Muscle layer of duodenum (tissue), 2 donors: ENCODE results near the gene RB1.

Experiments
- H3K27ac ChIP-seq: one replicate; pipeline ENCODE4 v1.7.0; 2013; ENCODE audit warnings: mild to moderate bottlenecking, low read length
- H3K27me3 ChIP-seq: one replicate; pipeline ENCODE4 v1.7.0; 2013; ENCODE audit warnings: low read depth, mild to moderate bottlenecking, control low read depth, low read length
- H3K36me3 ChIP-seq, 2 donors: one replicate each; pipeline ENCODE4 v1.7.0; 2013; ENCODE audit warnings: low read length in 2 of 2, control low read depth in 1 of 2, mild to moderate bottlenecking in 1 of 2; ENCODE audit not compliant: insufficient read depth in 2 of 2, control insufficient read depth in 1 of 2
- H3K4me1 ChIP-seq, 2 donors: one replicate each; pipeline ENCODE4 v1.7.0; 2013; ENCODE audit warnings: low read length in 2 of 2, mild to moderate bottlenecking in 2 of 2, control low read depth in 1 of 2, moderate library complexity in 1 of 2; ENCODE audit not compliant: insufficient read depth in 2 of 2, control insufficient read depth in 1 of 2
- H3K4me3 ChIP-seq, 2 donors: one replicate each; pipeline ENCODE4 v1.7.0; 2013; ENCODE audit warnings: low read length in 2 of 2, low read depth in 1 of 2, mild to moderate bottlenecking in 1 of 2
- H3K9me3 ChIP-seq, 2 donors: one replicate each; pipeline ENCODE4 v1.7.0; 2013; ENCODE audit warnings: low read length in 2 of 2, control low read depth in 1 of 2, mild to moderate bottlenecking in 1 of 2; ENCODE audit not compliant: control insufficient read depth in 1 of 2
- donor health status: healthy.

RB1 gene

DNA sequence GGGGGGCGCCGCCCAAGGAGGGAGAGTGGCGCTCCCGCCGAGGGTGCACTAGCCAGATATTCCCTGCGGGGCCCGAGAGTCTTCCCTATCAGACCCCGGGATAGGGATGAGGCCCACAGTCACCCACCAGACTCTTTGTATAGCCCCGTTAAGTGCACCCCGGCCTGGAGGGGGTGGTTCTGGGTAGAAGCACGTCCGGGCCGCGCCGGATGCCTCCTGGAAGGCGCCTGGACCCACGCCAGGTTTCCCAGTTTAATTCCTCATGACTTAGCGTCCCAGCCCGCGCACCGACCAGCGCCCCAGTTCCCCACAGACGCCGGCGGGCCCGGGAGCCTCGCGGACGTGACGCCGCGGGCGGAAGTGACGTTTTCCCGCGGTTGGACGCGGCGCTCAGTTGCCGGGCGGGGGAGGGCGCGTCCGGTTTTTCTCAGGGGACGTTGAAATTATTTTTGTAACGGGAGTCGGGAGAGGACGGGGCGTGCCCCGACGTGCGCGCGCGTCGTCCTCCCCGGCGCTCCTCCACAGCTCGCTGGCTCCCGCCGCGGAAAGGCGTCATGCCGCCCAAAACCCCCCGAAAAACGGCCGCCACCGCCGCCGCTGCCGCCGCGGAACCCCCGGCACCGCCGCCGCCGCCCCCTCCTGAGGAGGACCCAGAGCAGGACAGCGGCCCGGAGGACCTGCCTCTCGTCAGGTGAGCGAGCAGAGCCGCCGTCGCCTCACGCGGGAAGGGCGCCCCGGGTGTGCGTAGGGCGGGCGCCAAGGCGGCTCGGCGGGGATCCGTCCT is at the start of gene RB1:
Gene RB1 (plus strand): TSS at position 393 of the 784 bp plus-strand sequence. CDS start 162 bp downstream, at position 555.
- Histone ChIP-seq H3K4me3 (peak within 1 kb of the TSS; percentile 91 to 95), H3K36me3 (peaks cover 0 to 5% of the 10 kb centered on the region in 2 donors), H3K9me3 (no peaks in the 10 kb centered on the region), H3K4me1 (peaks cover 0 to 15% of the 10 kb centered on the region in 2 donors), H3K27me3 (no peaks in the 10 kb centered on the region), H3K27ac (peak within 1 kb of the TSS; percentile 99)

DNA sequence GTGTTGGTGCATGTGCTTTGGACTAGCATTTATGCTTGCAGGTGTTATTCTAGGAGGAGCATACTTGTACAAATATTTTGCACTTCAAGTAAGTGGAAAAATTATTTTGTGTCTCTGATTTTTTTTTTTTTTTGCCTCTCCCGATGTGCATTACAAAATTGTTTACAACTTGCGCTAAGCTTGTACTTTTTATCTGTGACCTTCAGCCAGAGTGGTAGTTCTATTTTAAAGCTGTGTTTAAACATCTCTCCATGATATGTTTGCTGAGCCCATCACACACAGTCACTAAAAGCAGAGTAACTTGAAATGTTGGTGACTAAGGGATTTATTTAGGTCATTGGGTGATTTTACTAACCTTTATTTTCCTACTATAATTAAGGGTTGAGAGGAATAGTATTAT is 49.7 kb upstream of the RB1 start:
- Histone ChIP-seq H3K27me3 (no peaks in the 10 kb centered on the region), H3K4me3 (no peak overlapping the region), H3K4me1 (peaks cover 0 to 13% of the 10 kb centered on the region in 2 donors), H3K36me3 (peaks cover 25 to 30% of the 10 kb centered on the region in 2 donors), H3K27ac (no peak overlapping the region), H3K9me3 (no peaks in the 10 kb centered on the region)

DNA sequence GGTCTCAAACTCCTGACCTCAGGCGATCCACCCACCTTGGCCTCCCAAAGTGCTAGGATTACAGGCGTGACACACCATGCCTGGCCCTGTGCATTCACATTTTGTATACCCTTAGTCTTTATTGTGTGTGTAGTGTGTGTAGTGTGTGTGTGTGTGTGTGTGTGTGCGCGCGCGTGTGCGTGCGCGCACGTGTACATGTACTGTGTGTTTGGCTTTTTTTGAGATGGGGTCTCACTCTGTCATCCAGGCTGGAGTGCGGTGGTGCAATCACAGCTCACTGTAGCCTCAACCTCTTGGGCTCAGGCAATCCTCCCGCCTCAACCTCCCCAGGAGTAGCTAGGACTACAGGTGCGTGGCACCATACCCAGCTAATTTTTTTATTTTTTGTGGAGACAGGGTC is 48.5 kb upstream of the RB1 start:
- no peak overlapping the region for H3K27ac ChIP-seq

DNA sequence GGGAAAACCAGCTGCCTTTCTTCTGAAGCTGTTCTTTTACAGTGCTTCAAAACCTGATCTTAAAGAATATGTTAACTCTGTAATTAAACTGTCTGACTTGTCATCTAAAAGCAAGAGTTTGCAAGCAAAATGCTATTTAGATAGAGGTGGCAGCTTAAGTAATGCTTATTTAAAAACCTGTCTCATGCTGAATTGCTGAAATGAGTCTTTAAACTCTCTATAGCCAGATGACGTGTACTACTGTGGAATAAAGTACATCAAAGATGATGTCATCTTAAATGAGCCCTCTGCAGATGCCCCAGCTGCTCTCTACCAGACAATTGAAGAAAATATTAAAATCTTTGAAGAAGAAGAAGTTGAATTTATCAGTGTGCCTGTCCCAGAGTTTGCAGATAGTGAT is 47.6 kb upstream of the RB1 start:
- Histone ChIP-seq H3K9me3 (no peaks in the 10 kb centered on the region), H3K4me1 (peaks cover 0 to 15% of the 10 kb centered on the region in 2 donors), H3K4me3 (no peak overlapping the region), H3K27ac (no peak overlapping the region), H3K36me3 (peaks cover 30 to 42% of the 10 kb centered on the region in 2 donors), H3K27me3 (no peaks in the 10 kb centered on the region)

More for the DNA sequence above, 48.5 kb upstream of the RB1 start:
- peaks cover 30 to 42% of the 10 kb centered on the region in 2 donors for H3K36me3 ChIP-seq
- no peak overlapping the region for H3K4me3 ChIP-seq
- no peaks in the 10 kb centered on the region for H3K9me3 ChIP-seq
- peaks cover 0 to 17% of the 10 kb centered on the region in 2 donors for H3K4me1 ChIP-seq
- no peaks in the 10 kb centered on the region for H3K27me3 ChIP-seq

DNA sequence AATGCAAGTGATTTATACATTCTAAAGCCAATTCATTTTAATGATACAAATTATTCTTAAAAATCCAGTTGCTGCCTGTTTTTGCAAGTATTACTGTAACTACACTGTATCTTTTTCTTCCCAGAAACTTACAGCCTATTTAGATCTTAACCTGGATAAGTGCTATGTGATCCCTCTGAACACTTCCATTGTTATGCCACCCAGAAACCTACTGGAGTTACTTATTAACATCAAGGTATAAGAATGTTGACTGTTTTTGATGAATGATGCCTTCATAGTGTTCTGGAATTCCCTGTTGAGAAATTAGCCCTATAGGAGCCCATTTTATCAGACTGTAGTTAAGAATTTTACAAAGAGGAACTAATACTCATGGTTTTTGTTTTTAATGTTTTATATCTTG is 45.5 kb upstream of the RB1 start:
- peaks cover 0 to 11% of the 10 kb centered on the region in 2 donors for H3K4me1 ChIP-seq
- no peak overlapping the region for H3K27ac ChIP-seq
- no peaks in the 10 kb centered on the region for H3K27me3 ChIP-seq
- H3K36me3 ChIP-seq, result peaks cover 47 to 53% of the 10 kb centered on the region in 2 donors
- H3K9me3 ChIP-seq, result no peaks in the 10 kb centered on the region
- no peak overlapping the region for H3K4me3 ChIP-seq

DNA sequence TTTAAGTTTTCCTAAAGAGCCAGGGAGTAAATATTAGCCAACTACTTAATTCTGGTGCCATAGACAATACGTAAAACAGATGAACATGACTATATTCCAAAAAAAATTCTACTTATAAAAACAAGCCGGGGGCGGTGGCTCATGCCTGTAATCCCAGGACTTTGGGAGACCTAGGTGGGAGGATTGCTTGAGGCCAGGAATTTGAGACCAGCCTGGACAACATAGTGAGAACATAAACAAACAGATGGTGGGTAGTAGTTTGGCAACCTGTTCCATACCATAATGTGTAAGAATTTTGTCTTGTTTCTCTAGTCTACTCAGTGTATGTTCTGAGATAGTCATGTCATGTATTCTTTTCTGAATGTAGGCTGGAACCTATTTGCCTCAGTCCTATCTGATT is 45.1 kb upstream of the RB1 start:
- no peak overlapping the region for H3K4me3 ChIP-seq
- H3K9me3 ChIP-seq, result no peaks in the 10 kb centered on the region
- H3K27me3 ChIP-seq, result no peaks in the 10 kb centered on the region
- no peak overlapping the region for H3K27ac ChIP-seq
- H3K36me3 ChIP-seq, result peaks cover 51 to 57% of the 10 kb centered on the region in 2 donors
- peaks cover 3 to 9% of the 10 kb centered on the region in 2 donors for H3K4me1 ChIP-seq

DNA sequence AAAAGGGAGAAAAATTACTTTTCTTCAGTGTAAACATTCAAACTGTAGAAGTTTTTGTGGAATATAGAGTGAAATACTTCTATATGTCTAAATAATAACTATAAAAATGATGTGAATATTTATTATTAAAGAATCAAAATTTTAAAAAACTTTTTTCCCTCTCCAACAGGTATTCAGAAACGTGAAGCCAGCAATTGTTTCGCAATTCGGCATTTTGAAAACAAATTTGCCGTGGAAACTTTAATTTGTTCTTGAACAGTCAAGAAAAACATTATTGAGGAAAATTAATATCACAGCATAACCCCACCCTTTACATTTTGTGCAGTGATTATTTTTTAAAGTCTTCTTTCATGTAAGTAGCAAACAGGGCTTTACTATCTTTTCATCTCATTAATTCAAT is 42.6 kb upstream of the RB1 start:
- no peak overlapping the region for H3K27ac ChIP-seq
- H3K4me3 ChIP-seq, result no peak overlapping the region
- no peaks in the 10 kb centered on the region for H3K9me3 ChIP-seq
- H3K27me3 ChIP-seq, result no peaks in the 10 kb centered on the region
- peaks cover 50 to 57% of the 10 kb centered on the region in 2 donors for H3K36me3 ChIP-seq
- H3K4me1 ChIP-seq, result peaks cover 4 to 5% of the 10 kb centered on the region in 2 donors

DNA sequence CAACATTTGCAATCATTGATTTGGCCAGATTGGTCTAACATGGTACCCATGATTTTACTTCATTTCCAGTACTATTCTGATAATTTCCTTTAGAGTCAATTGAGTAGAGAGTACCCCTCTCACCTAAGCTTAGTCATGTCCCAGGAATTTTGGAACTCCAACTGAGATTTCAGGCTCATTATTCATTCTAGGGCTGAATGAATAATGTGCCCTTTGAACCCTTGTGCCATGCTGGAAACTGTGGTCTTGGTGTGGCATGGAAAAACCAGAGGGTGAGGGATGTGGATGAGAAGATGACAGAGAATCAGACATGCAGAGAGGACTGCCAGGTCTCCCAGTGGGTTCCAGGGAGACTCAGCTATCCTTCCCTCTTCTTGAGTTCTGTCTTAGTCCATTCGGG is 40.4 kb upstream of the RB1 start:
- H3K9me3 ChIP-seq, result no peaks in the 10 kb centered on the region
- H3K27ac ChIP-seq, result no peak overlapping the region
- peaks cover 36 to 44% of the 10 kb centered on the region in 2 donors for H3K36me3 ChIP-seq
- H3K27me3 ChIP-seq, result no peaks in the 10 kb centered on the region
- H3K4me3 ChIP-seq, result no peak overlapping the region
- H3K4me1 ChIP-seq, result peaks cover 4 to 5% of the 10 kb centered on the region in 2 donors

DNA sequence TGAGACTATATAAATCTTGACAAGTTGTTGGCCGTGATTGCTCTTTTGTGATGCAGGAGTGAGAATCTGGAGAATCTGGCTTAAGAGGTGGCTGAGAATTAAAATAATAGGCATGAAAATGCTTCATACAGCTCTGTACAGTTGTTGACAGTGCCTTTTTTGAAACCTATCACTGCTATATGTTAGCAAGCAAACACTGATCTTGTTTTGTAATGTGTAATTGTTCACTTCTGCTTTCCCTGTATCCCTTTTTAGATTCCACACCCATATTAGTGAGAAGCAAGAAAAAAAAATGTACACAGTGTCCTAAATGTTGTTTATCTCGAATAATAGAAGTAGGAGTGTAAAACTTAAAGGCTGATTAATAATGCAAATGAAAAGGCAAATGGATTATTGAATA is 39.5 kb upstream of the RB1 start:
- peaks cover 33 to 37% of the 10 kb centered on the region in 2 donors for H3K36me3 ChIP-seq
- H3K9me3 ChIP-seq, result no peaks in the 10 kb centered on the region
- no peak overlapping the region for H3K4me3 ChIP-seq
- peaks cover 4 to 5% of the 10 kb centered on the region in 2 donors for H3K4me1 ChIP-seq
- no peaks in the 10 kb centered on the region for H3K27me3 ChIP-seq
- H3K27ac ChIP-seq, result no peak overlapping the region

DNA sequence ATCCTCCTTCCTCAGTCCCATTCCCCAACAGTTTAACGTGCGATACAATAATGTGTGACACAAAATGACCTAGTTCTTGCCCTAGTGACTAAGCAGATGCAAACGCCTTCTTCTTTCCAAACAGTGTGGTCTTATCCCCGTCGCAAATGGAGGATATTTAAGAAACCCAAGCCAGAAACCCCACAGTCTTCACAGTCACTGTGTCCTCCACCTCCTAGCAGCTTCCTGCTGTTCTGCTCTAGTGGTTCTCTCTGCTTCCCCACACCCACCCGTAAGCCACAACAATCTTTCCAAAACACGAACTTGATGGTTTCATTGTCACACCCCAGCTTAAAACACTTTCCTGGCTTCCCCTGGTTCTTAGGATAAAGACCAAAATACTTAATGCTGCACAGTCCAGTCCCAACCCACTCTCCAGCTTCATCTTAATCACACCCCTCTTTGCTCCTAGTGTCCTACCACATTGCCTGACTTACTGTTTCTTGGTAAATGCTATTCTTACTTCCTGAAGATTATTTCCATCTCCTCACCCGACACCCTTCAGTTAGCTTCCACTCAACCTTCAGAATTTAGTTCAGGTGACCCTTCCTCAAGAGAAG is 38.2 kb upstream of the RB1 start:
- Histone ChIP-seq H3K4me1 (peaks cover 0 to 4% of the 10 kb centered on the region in 2 donors), H3K27ac (no peak overlapping the region), H3K27me3 (no peaks in the 10 kb centered on the region), H3K9me3 (no peaks in the 10 kb centered on the region), H3K36me3 (peaks cover 30 to 32% of the 10 kb centered on the region in 2 donors), H3K4me3 (no peak overlapping the region)

DNA sequence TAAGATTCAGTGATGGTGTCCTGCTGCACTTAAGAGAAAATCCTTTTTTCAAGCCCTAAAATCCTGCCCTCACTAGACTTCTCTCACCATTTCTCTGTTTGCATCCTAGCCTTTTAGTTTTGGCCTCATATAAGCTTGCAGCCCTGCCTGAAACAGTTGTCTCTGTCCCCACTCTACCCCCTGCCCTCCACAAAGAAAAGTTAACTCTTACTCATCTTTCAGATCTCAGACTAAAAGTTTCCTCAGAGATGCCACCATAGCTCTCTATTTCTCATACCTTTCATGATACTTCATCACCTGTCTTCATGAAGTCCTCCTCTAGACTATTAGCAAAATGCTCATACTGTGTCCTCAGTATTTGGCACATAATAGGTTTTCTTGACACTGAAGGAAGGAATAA is 37.4 kb upstream of the RB1 start:
- Histone ChIP-seq H3K4me3 (no peak overlapping the region), H3K27ac (no peak overlapping the region), H3K27me3 (no peaks in the 10 kb centered on the region), H3K36me3 (peaks cover 29 to 32% of the 10 kb centered on the region in 2 donors), H3K4me1 (peaks cover 0 to 4% of the 10 kb centered on the region in 2 donors), H3K9me3 (no peaks in the 10 kb centered on the region)
